Activated naive CD4-positive, alpha-beta T cell treated with anti-CD3 and anti-CD28 coated beads, Interleukin-2, amount 50 U/mL, for 24 hours (primary cell): Measurements from ENCODE around the gene TJP2.

ENCODE experiments used
- H3K27ac Mint-ChIP-seq: one replicate; pipeline ENCODE4 v1.8.0; 2021; ENCODE audit warnings: mild to moderate bottlenecking, mixed read lengths
- H3K27me3 Mint-ChIP-seq: one replicate; pipeline ENCODE4 v1.8.0; 2021; ENCODE audit warnings: mixed read lengths
- H3K36me3 Mint-ChIP-seq: one replicate; pipeline ENCODE4 v1.8.0; 2021; ENCODE audit warnings: mixed read lengths
- H3K4me1 Mint-ChIP-seq: one replicate; pipeline ENCODE4 v1.8.0; 2021; ENCODE audit warnings: mixed read lengths
- H3K4me3 Mint-ChIP-seq: one replicate; pipeline ENCODE4 v1.8.0; 2021; ENCODE audit warnings: mild to moderate bottlenecking, mixed read lengths
- H3K9me3 Mint-ChIP-seq: one replicate; pipeline ENCODE4 v1.8.0; 2021; ENCODE audit warnings: mixed read lengths

Gene TJP2

DNA sequence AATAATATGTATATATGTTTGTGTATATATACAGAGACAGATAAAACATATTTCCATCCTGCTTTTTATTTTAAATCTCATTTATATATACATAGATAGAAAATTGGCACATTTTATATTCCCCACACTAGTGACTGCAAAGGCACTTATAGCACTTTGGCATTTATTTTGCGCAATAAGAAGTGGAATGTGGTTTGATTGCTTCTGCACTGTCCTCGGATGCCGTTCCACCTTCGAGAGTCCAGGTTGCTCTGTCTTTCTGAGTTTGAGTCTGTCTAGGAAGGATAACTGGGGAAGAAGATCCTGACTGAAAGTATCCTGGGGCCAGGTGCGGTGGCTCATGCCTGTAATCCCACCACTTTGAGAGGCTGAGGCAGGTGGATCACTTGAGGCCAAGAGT is 84.5 kb downstream of the TJP2 start:
- Mint-ChIP-seq H3K9me3 (no peaks in the 10 kb centered on the region), H3K27ac (no peak overlapping the region), H3K4me1 (no peaks in the 10 kb centered on the region), H3K36me3 (no peaks in the 10 kb centered on the region), H3K4me3 (no peak overlapping the region), H3K27me3 (no peaks in the 10 kb centered on the region)

DNA sequence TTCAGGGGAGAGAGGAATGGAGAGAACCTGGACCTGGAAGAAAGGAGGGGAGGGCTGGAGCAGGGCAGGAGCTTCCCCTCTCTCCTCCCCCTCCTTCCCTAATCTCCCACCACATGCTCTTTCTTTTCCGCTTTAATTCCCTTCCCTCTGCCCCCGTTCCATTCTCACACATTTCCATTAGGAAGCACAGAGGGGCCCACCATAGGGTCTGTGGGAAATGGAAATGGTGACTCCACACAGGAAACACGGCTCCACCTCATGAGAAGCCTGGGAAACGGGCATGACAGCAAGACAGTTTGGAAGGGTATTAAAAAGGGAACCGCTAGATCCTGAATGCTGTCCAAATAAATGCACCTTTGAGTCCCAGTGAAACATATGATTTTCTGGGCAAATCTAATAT is 86.1 kb downstream of the TJP2 start:
- H3K4me1 Mint-ChIP-seq: no peaks in the 10 kb centered on the region
- no peak overlapping the region for H3K27ac Mint-ChIP-seq
- peaks cover 5% of the 10 kb centered on the region for H3K27me3 Mint-ChIP-seq
- H3K36me3 Mint-ChIP-seq: no peaks in the 10 kb centered on the region
- H3K4me3 Mint-ChIP-seq: no peak overlapping the region
- H3K9me3 Mint-ChIP-seq: no peaks in the 10 kb centered on the region

DNA sequence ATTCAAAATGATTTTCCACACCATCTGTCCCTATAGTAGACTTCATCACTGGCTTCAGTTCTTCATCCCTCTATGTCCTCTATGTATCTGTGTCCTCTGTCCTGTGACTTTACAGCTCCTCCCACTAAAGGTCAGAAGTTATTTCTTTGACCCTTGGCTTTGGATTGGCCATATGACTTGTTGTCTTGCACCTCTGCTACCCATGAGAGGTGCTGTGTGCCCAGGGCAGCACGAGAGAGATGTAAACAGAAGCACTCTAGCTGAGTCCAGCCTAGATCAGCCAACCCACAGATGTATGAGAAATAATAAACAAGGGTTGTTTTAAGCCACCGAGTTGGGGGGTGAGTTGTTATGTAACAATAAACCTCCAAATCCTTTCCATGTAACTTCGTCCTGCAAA is 87.6 kb downstream of the TJP2 start:
- H3K27ac Mint-ChIP-seq: no peak overlapping the region
- H3K9me3 Mint-ChIP-seq: no peaks in the 10 kb centered on the region
- H3K4me3 Mint-ChIP-seq: no peak overlapping the region
- no peaks in the 10 kb centered on the region for H3K4me1 Mint-ChIP-seq
- no peaks in the 10 kb centered on the region for H3K36me3 Mint-ChIP-seq
- peaks cover 9% of the 10 kb centered on the region for H3K27me3 Mint-ChIP-seq

DNA sequence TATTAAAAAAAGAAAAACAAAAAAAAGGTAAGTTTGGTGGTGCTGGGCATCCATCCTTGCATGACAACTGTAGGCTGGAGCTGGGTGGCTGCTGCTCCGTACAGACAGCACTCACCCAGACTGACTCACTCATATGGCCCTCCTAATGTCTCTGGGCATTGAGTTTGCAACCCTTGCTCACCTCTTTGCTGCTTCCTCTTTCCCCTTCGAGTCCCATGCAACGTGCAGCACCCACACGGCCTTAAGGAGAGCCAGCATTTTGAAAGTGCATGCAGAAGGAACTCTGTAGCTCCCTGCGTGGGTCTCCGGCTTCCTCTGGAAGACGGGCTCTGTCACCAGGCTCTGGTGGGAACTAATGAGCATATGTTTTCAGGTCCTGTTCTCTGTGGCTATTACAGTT is 90.4 kb downstream of the TJP2 start:
- Mint-ChIP-seq H3K9me3 (peaks cover 5% of the 10 kb centered on the region), H3K27me3 (peaks cover 11% of the 10 kb centered on the region), H3K4me3 (no peak overlapping the region), H3K27ac (no peak overlapping the region), H3K4me1 (no peaks in the 10 kb centered on the region), H3K36me3 (no peaks in the 10 kb centered on the region)

DNA sequence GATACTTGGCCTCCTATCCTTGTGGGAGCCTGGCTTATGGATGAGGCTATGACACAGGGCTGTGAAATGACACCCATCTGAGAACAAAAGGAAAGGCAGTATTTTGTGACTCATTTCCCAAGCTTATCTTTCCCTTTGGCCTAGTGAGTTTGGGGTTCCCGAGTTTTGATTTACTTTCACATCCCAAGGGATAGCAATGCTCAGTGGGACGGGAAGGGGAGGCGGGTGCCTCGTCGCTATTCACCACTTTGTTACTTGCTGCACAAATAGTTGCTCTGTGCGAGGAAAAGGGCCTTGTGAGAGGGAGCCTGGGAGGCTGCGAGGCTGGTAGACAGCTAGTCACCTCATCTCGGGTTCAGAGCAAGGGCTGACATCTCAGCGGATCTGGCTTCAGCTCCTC is 91.8 kb downstream of the TJP2 start:
- no peak overlapping the region for H3K4me3 Mint-ChIP-seq
- H3K36me3 Mint-ChIP-seq: no peaks in the 10 kb centered on the region
- no peak overlapping the region for H3K27ac Mint-ChIP-seq
- H3K4me1 Mint-ChIP-seq: no peaks in the 10 kb centered on the region
- peaks cover 12% of the 10 kb centered on the region for H3K27me3 Mint-ChIP-seq
- H3K9me3 Mint-ChIP-seq: peaks cover 5% of the 10 kb centered on the region

DNA sequence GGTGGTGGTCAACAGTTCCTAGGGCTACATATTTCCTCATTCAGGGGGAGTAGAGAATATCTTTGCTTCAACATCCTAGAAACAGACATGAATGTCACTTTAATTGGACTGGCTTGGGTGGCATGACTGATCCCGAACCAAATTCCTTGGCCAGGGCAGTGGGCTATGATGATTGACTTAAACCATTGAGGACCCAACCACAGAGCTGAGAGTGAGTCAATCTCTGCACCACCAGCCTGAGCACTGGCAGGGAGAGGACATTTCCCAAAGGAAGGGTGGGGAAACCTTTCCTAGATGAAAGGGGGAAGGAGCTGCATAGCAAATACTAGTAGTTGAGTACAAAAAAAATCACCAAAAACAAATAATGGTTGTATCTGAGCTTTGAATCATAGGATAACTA is 98.1 kb downstream of the TJP2 start:
- Mint-ChIP-seq H3K36me3 (no peaks in the 10 kb centered on the region), H3K27ac (no peak overlapping the region), H3K4me3 (no peak overlapping the region), H3K27me3 (peaks cover 9% of the 10 kb centered on the region), H3K4me1 (no peaks in the 10 kb centered on the region), H3K9me3 (peaks cover 5% of the 10 kb centered on the region)

DNA sequence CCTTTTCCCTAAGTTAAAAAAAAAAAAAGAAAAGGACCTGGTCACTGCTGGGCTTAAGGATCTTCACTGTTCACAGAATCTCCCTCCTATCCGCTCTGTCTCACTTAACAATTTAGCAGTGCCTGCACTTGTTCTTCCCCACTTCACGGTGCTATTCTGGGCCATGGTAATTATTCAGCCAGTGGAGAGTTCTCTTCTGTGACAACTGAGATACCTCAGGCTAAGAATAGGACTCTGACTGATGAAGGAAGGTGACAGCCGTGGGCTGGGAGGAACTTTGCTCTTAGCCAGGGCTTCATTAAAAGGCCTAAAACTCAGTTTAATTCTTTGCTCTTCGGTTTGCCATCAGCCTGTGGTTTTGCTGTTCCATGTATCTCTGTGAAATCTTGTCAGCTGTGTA is 99.1 kb downstream of the TJP2 start:
- H3K9me3 Mint-ChIP-seq: peaks cover 5% of the 10 kb centered on the region
- H3K27ac Mint-ChIP-seq: no peak overlapping the region
- no peaks in the 10 kb centered on the region for H3K4me1 Mint-ChIP-seq
- H3K27me3 Mint-ChIP-seq: peaks cover 9% of the 10 kb centered on the region
- no peak overlapping the region for H3K4me3 Mint-ChIP-seq
- H3K36me3 Mint-ChIP-seq: no peaks in the 10 kb centered on the region

DNA sequence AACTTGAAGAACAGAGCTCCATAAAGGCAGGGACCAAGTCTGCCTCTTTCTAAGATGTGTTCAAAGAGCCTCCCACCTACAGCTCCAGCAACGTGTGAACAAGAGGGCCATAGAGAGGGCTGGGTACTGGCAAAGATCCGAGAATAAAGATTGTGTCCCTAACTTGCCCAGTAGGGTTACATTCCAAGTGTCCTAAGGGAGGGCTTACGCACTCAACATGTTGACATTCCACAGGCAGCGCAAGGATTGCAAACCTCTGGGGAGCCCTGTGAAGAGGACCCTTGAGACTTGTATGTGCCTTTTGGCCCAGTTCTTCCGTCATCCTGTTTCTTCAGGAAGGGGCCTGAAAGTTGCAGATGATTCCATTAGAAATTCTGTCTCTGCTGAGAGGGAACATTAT is 102.7 kb downstream of the TJP2 start:
- Mint-ChIP-seq H3K4me1 (no peaks in the 10 kb centered on the region), H3K27ac (no peak overlapping the region), H3K4me3 (no peak overlapping the region), H3K27me3 (peaks cover 5% of the 10 kb centered on the region), H3K36me3 (no peaks in the 10 kb centered on the region), H3K9me3 (no peaks in the 10 kb centered on the region)

DNA sequence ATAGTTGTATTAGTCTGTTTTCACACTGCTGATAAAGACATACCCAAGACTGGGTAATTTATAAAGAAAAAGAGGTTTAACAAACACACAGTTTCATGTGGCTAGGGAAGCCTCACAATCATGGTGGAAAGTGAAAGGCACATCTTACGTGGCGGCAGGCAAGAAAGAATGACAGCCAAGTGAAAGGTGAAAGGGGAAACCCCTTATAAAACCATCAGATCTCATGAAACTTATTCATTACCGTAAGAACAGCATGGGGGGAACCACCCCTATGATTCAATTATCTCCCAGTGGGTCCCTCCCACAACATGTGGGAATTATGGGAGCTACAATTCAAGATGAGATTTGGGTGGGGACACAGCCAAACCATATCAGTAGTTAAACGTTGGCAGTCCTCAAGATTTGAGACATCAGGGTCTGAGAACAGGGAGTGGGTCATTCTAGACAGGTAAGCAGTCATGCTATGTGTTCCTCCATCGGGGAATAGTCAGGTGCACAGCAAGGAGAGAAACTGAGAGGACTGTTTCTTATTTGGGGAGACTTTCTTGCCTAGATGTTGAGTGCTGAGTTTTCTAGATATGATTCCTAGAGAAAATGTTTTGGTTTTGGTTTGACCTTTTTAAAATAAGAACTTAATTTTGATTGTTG is 105.1 kb downstream of the TJP2 start:
- H3K27me3 Mint-ChIP-seq: peaks cover 7% of the 10 kb centered on the region
- H3K9me3 Mint-ChIP-seq: no peaks in the 10 kb centered on the region
- no peak overlapping the region for H3K4me3 Mint-ChIP-seq
- no peaks in the 10 kb centered on the region for H3K4me1 Mint-ChIP-seq
- no peaks in the 10 kb centered on the region for H3K36me3 Mint-ChIP-seq
- H3K27ac Mint-ChIP-seq: no peak overlapping the region

DNA sequence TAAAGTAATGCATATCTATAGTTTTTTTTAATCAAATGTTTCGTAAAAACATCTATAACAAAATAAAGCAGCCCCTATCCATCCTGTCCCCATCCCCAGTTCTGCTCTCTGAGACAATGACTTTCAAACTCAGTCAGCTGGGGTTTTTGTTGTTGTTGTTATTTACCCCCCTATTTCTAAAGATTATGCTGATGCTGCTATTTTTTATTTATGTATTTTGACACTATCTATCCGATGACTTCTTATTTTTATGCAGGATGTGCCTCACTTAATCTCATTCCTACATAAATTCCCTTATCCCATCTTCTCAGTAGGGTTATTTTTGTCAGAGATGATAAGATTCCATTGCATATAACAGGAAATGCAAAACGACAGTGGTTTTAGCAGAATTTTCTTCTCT is 105.7 kb downstream of the TJP2 start:
- H3K27me3 Mint-ChIP-seq: peaks cover 13% of the 10 kb centered on the region
- H3K4me1 Mint-ChIP-seq: no peaks in the 10 kb centered on the region
- peaks cover 3% of the 10 kb centered on the region for H3K9me3 Mint-ChIP-seq
- H3K36me3 Mint-ChIP-seq: no peaks in the 10 kb centered on the region
- no peak overlapping the region for H3K4me3 Mint-ChIP-seq
- H3K27ac Mint-ChIP-seq: no peak overlapping the region

DNA sequence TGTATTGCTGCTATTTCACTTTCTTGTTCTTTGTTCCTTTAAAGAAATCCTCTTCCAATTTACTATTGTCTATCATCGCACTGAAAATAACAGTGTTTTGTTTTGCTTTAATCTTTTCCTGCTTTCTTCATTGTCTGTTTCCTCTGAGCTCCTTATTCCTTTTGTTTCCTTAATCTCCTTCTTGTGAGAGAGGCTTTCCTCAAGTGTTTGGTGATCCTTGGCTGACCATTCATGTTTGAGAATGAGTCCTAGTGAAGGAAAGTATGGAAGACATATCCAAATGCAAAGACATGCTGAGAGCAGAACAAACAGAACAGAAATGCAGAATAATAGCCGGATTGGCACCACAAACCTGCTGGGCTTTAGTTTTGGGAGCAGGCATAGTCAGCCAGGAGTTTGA is 108.9 kb downstream of the TJP2 start:
- Mint-ChIP-seq H3K27me3 (peaks cover 24% of the 10 kb centered on the region), H3K27ac (no peak overlapping the region), H3K36me3 (no peaks in the 10 kb centered on the region)

DNA sequence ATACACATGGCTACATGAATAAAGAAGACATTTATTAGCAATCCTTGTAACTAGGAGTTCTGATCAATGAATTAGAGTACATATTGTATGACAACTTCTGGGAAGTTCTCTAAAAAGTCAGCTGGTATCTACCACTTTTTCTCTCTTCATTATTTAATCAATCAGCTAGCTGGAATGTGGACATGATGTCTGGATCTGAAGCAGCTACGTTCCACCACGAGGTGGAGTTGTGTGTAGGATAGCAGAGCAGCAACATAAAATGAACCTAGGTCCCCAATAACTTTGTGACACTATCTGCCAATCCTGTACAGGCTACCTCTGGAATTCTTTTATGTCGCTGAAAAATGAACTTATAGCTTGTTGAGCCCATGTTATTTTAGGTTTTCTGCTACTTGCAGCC is 118.0 kb downstream of the TJP2 start:
- Mint-ChIP-seq H3K4me3 (no peak overlapping the region), H3K4me1 (no peaks in the 10 kb centered on the region), H3K27me3 (peaks cover 8% of the 10 kb centered on the region), H3K36me3 (no peaks in the 10 kb centered on the region), H3K9me3 (no peaks in the 10 kb centered on the region), H3K27ac (no peak overlapping the region)

More for the DNA sequence above, 108.9 kb downstream of the TJP2 start:
- Mint-ChIP-seq H3K4me3 (no peak overlapping the region), H3K4me1 (no peaks in the 10 kb centered on the region), H3K9me3 (peaks cover 5% of the 10 kb centered on the region)

DNA sequence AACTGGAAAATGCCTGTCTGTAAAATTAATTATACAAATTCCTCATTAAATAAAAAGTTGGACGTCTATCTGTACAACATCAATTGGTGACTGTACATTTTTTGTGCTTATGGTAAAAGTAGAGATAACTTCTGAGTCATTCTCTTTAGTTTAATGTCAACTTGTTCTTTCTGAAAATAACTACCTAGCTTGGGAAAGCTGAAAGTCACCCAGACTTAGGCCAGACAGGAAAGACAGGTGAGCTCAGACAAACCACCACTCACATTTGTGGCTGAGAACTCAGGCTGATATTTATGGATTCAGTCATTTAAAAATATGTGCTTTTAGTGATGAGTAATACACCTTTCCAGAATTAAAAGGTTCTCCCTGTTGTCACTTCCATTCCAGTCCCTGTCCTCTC is 119.1 kb downstream of the TJP2 start:
- no peaks in the 10 kb centered on the region for H3K4me1 Mint-ChIP-seq
- no peak overlapping the region for H3K4me3 Mint-ChIP-seq
- no peaks in the 10 kb centered on the region for H3K36me3 Mint-ChIP-seq
- no peak overlapping the region for H3K27ac Mint-ChIP-seq
- H3K9me3 Mint-ChIP-seq: no peaks in the 10 kb centered on the region
- peaks cover 4% of the 10 kb centered on the region for H3K27me3 Mint-ChIP-seq

DNA sequence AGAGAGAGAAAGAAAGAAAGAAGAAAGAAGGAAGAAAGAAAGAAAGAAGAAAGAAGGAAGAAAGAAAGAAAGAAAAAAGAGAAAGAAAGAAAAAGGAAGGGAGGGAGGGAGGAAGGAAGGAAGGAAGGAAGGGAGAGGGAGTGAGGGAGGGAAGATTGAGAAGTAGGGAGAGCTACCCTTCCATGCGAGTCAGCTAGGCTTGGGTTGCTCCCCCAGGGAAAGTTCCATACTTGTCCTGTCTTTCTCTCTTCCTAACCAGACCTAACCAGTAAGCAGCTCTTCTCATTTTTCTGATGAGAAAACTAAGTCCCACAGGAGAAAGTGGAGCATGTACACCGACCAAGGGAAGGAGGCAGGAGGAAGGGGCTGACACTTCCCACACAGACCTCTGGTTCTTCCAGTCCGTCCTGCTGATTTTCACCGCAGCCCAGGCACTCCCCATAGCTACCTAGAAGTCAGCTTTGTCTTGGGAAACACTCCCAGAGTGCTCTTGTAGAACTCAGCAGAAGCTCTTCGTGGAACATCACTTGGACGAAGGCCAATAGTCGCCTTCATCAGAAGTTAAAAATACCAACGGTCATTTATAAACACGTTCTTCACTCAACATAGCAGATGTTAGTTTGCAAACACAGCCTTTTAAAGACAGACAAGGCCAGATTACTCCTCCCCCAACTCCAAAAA is 121.9 kb downstream of the TJP2 start:
- Mint-ChIP-seq H3K27me3 (peaks cover 3% of the 10 kb centered on the region), H3K4me3 (no peak overlapping the region), H3K27ac (no peak overlapping the region), H3K9me3 (no peaks in the 10 kb centered on the region), H3K36me3 (no peaks in the 10 kb centered on the region), H3K4me1 (no peaks in the 10 kb centered on the region)

DNA sequence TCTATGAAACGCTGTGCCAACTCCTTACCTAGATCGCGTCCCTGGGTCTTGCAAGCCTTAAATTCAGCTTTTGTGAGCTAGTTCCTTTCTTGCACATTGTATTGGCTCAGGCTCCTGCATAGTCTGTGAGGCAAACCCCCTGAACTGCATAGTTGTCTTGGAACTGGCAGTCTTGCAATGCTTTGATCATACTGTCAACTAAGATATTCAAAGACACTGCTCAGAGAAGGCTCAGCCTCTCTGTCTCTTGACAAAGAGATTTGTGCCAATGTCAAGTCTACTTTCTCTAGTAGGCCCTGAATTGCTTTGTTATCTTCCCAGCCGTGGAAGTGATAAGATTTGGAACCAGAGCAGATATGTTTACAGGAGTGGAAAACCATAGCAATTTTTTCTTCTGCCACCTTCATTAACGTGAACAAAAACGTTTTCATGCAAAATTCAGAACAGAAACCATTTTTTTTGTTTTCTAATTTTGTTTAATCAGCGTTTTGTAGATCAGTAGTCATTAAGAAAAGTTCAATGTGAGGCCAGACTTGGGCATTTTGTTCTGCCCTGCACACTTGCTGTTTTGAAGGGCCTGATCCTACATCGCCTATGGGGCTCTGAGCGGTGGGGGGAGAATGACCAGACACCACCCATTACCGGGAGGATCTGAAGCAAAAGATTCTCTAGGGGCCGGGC is 123.4 kb downstream of the TJP2 start:
- H3K36me3 Mint-ChIP-seq: no peaks in the 10 kb centered on the region
- no peak overlapping the region for H3K27ac Mint-ChIP-seq
- H3K4me1 Mint-ChIP-seq: no peaks in the 10 kb centered on the region
- no peak overlapping the region for H3K4me3 Mint-ChIP-seq
- no peaks in the 10 kb centered on the region for H3K9me3 Mint-ChIP-seq
- H3K27me3 Mint-ChIP-seq: peaks cover 3% of the 10 kb centered on the region

DNA sequence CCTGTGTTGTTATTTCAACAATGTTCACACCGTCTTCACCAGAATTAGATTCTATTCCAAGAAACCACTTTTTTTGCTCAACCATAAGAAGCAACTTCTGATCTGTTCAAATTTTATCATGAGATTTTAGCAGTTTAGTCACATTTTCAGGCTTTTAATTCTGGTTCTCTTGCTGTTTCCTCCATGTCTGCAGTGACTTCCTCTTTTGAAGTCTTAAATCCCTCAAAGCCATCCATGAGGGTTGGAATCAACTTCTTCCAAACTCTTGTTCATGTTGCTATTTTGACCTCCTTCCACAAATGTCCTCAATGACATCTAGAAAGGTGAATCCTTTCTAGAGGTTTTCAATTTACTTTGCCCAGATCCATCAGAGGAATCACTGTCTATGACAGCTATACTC is 125.2 kb downstream of the TJP2 start:
- Mint-ChIP-seq H3K9me3 (no peaks in the 10 kb centered on the region), H3K27me3 (peaks cover 2% of the 10 kb centered on the region), H3K4me3 (no peak overlapping the region), H3K4me1 (no peaks in the 10 kb centered on the region), H3K36me3 (no peaks in the 10 kb centered on the region), H3K27ac (no peak overlapping the region)
